ENCODE data around the gene WDR73. TPM values are rescaled to one million over a fixed set of nuclear protein-coding genes. Genes with fewer than 3 reads are reported as not detected.
"Not testable (repeated sequence)": the region's sequence is repeated elsewhere in the genome, so short reads cannot be mapped to it uniquely, and the experiment has no call there.

Gene WDR73
- total RNA-seq, 1 donor from 2014 or later: 69.8 TPM

DNA sequence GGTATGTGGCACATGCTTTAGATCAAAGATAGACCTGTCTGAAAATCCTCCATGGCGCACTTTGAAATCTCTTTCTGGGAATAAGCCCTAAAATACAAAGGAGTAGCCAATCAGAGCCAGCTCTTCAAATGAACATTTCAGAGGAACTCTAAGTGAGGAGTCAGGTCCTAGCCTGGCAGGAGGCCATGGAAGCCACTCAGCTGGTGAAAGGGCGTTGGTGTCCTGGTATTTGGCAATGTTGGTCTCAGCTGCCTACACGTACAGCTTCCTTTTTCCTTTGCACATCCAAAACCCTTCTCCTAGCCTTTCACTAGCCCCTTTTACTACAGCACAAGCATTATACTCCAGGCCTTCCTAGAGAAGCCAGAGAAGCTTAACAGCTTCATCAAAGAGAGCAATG lies 5.5 kb downstream of the WDR73 start:
- Mint-ChIP-seq H3K36me3 (ENCODE audit: insufficient read depth) (peaks cover 26% of the 10 kb centered on the region), H3K27ac (no peak overlapping the region), H3K4me3 (ENCODE audit: low read depth) (no peak overlapping the region), H3K4me1 (ENCODE audit: low read depth) (peaks cover 8% of the 10 kb centered on the region), H3K9me3 (ENCODE audit: low read depth) (no peaks in the 10 kb centered on the region), H3K27me3 (no peaks in the 10 kb centered on the region)
- no peak for DNase-seq (ENCODE audit: low spot score, unreplicated experiment)
- TF ChIP-seq, protein P1, sequence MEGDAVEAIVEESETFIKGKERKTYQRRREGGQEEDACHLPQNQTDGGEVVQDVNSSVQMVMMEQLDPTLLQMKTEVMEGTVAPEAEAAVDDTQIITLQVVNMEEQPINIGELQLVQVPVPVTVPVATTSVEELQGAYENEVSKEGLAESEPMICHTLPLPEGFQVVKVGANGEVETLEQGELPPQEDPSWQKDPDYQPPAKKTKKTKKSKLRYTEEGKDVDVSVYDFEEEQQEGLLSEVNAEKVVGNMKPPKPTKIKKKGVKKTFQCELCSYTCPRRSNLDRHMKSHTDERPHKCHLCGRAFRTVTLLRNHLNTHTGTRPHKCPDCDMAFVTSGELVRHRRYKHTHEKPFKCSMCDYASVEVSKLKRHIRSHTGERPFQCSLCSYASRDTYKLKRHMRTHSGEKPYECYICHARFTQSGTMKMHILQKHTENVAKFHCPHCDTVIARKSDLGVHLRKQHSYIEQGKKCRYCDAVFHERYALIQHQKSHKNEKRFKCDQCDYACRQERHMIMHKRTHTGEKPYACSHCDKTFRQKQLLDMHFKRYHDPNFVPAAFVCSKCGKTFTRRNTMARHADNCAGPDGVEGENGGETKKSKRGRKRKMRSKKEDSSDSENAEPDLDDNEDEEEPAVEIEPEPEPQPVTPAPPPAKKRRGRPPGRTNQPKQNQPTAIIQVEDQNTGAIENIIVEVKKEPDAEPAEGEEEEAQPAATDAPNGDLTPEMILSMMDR (IDR thresholded peaks at IDR 0.05; ENCODE audit: unreplicated experiment): no peak

DNA sequence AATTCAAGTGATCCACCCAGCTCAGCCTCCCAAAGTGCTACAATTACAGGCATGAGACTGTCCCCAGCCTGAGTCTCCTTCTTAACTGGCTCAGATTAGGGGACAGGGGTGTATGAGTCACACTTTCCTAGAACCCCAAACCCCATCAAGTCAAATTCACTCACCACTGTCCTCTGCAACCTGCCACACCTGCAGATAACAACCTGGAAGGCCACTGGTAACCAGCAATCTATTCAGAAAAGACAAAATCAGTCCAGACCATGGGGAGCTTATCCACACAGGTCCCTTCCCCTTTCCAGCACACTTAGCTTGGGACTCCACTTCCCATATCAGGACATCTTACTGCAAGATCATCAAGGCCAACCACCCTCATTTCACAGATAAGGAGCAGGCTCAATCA lies 6.4 kb downstream of the WDR73 start:
- Mint-ChIP-seq H3K4me3 (ENCODE audit: low read depth) (no peak overlapping the region), H3K27ac (peak overlapping the region; percentile 9), H3K9me3 (ENCODE audit: low read depth) (no peaks in the 10 kb centered on the region), H3K36me3 (ENCODE audit: insufficient read depth) (peaks cover 30% of the 10 kb centered on the region), H3K4me1 (ENCODE audit: low read depth) (peaks cover 3% of the 10 kb centered on the region), H3K27me3 (no peaks in the 10 kb centered on the region)
- no peak for DNase-seq (ENCODE audit: low spot score, unreplicated experiment)
- TF ChIP-seq, protein P1 (IDR thresholded peaks at IDR 0.05; ENCODE audit: unreplicated experiment): no peak

DNA sequence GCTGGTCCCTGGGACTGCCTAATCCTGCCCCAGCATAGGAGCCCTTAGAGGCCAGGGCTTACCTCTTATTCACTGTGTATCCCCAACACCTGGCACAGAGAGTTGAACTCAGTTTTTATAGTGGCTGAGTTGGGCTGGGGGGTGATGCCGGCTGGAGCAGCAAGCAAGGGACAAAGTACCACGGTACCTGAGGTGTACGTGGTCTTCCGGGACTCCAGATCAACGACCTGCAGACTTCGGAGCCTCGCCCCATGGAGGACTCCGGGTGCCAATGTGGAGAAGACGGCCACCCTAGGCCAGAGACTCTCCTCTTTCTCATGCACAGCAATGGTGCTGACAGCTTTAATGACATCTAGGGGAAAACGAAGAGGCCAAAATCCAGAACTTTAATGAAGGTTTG lies 8.1 kb downstream of the WDR73 start:
- TF ChIP-seq, protein P1 (IDR thresholded peaks at IDR 0.05; ENCODE audit: unreplicated experiment): no peak
- DNase-seq (ENCODE audit: low spot score, unreplicated experiment): no peak
- H3K27me3 Mint-ChIP-seq: no peaks in the 10 kb centered on the region
- H3K36me3 Mint-ChIP-seq (ENCODE audit: insufficient read depth): peaks cover 25% of the 10 kb centered on the region
- no peak overlapping the region for H3K27ac Mint-ChIP-seq
- no peaks in the 10 kb centered on the region for H3K9me3 Mint-ChIP-seq (ENCODE audit: low read depth)
- H3K4me1 Mint-ChIP-seq (ENCODE audit: low read depth): no peaks in the 10 kb centered on the region
- H3K4me3 Mint-ChIP-seq (ENCODE audit: low read depth): no peak overlapping the region

DNA sequence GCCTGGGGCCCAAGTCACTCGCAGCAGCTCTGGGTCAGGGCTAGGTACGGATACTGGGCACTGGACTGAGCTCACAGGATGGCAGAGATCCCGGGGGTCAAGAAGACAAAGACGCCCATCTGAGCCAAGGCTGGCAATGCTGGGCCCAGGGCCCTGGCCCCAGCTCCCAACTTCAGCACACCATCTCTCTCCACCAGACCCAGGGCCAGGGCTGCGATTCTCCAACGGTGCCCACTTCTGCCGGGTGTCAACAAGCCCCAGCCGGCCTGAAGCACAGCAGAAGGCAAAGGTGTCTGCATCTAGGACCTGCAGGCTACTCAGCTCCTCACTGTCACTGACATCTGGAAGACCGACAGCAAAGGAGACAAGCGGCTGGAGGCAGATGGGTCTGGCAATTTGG lies 8.6 kb downstream of the WDR73 start:
- TF ChIP-seq, protein P1 (IDR thresholded peaks at IDR 0.05; ENCODE audit: unreplicated experiment): no peak
- Mint-ChIP-seq H3K27ac (no peak overlapping the region), H3K4me1 (ENCODE audit: low read depth) (no peaks in the 10 kb centered on the region), H3K27me3 (no peaks in the 10 kb centered on the region), H3K36me3 (ENCODE audit: insufficient read depth) (peaks cover 26% of the 10 kb centered on the region), H3K9me3 (ENCODE audit: low read depth) (no peaks in the 10 kb centered on the region), H3K4me3 (ENCODE audit: low read depth) (no peak overlapping the region)
- no peak for DNase-seq (ENCODE audit: low spot score, unreplicated experiment)

DNA sequence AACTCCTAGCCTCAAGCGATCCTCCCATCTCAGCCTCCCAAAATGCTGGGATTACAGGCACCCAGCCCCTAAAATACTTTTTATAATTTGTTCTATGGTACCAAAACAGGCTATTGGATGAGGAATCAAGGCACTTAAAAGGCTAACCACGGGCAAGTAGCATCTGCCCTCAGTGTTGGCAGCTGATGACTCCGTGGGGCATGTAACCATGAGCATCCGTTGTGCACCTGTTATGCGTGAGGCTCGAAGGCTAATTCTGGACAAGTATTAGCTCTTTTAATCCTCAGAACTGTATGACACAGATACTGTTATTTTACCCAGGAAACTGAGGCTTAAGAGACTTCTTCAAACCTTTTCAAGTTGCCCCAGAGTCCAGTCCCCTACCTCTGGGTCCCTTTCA lies 10.2 kb downstream of the WDR73 start:
- Mint-ChIP-seq H3K4me3 (ENCODE audit: low read depth) (no peak overlapping the region), H3K36me3 (ENCODE audit: insufficient read depth) (peaks cover 25% of the 10 kb centered on the region), H3K27ac (no peak overlapping the region), H3K27me3 (no peaks in the 10 kb centered on the region), H3K9me3 (ENCODE audit: low read depth) (no peaks in the 10 kb centered on the region), H3K4me1 (ENCODE audit: low read depth) (no peaks in the 10 kb centered on the region)
- TF ChIP-seq, protein P1 (IDR thresholded peaks at IDR 0.05; ENCODE audit: unreplicated experiment): no peak
- no peak for DNase-seq (ENCODE audit: low spot score, unreplicated experiment)

DNA sequence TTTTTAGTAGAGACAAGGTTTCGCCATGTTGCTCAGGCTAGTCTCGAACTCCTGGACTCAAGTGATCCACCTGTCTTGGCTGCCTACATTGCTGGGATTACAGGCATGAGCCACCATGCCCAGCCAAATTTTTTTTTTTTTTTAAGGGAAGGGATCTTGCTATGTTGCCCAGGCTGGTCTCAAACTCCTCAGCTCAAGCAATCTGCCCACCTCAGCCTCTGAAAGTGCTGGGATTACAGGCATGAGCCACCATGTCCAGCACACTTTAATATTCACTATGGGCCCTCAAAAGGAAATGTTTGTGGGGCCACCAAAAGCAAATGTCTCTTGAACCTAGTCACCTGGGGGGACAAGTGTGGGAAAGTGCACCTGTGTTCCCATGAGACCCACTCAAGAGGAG lies 11.4 kb downstream of the WDR73 start:
- H3K27me3 Mint-ChIP-seq, H3K27ac Mint-ChIP-seq: not testable (repeated sequence)

DNA sequence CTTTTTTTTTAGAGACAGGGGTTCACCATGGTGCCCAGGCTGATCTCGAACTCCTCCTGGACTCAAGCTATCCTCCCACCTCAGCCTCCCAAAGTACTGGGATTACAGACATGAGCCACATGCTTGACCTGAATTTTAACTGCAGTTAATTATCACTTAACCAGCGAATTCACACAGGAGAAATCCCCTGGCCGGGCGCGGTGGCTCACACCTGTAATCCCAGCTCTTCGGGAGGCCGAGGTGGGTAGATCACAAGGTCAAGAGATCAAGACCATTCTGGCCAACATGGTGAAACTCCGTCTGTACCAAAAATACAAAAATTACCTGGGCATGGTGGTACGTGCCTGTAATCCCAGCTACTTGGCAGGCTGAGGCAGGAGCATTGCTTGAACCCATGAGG lies 12.2 kb downstream of the WDR73 start:
- H3K4me1 Mint-ChIP-seq (ENCODE audit: low read depth); H3K9me3 Mint-ChIP-seq (ENCODE audit: low read depth); H3K27ac Mint-ChIP-seq; H3K4me3 Mint-ChIP-seq (ENCODE audit: low read depth); DNase-seq (ENCODE audit: low spot score, unreplicated experiment); H3K27me3 Mint-ChIP-seq: not testable (repeated sequence)
- peaks cover 19% of the 10 kb centered on the region for H3K36me3 Mint-ChIP-seq (ENCODE audit: insufficient read depth)

More for the DNA sequence above, 11.4 kb downstream of the WDR73 start:
- not testable (repeated sequence) for H3K4me3 Mint-ChIP-seq (ENCODE audit: low read depth); H3K4me1 Mint-ChIP-seq (ENCODE audit: low read depth); DNase-seq (ENCODE audit: low spot score, unreplicated experiment); H3K9me3 Mint-ChIP-seq (ENCODE audit: low read depth)
- H3K36me3 Mint-ChIP-seq (ENCODE audit: insufficient read depth): peaks cover 21% of the 10 kb centered on the region
